HG03097 (cell line): ENCODE measurements around the gene ADAT3.

Experiments used
- ATAC-seq: cut with Tn5 transposase; IDR thresholded peaks from one replicate; pipeline ENCODE4 v1.9.1; 2021; ENCODE audit not compliant: unreplicated experiment, low FRiP score

ADAT3 gene

DNA sequence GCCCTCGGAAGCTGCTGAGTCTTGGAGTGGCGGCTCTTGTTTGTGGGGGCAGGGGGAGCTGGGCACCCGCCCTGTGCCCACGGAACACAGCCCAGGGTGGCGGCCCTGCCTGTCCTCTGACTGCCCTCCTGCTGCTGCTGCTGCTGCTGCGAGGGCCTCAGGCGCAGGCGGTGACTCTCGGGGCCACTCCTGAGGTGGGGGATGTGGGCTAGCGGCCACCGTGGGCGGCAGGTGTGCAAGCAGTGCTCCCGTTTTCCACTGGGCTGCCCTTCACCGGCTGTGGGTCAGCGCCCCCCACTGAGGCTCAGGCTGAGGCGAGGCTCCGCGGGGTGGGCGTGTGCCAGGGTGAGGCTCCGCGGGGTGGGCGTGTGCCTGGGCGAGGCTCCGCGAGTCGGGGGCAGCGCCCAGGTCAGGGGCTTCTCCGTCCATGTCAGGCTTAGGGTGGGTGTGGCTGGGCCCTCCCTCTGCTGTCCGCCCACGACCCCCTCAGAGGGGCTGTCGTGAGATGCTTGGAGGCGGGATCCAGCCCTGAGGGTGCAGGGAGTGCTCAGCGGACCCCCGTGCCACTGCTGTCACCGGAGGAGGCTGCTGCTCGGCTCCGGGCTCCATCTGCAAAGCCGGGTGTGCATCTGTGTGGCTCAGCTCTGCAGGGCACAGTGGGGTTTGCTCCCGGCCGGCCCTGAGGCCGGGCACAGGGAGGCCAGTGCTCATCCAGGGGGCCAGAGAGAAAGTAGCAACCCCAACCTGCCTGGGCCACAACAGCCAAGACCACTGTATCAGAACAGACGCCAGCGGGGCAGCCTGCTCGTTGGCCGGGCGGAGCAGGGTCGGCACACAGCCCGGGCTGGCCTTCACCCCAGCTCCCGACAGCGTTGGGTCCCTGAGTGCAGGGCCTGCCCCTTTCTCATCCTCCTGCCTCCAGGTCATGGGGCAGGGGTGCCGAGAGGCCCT is 50.2 kb downstream of the ADAT3 start:
- no peak for ATAC-seq

DNA sequence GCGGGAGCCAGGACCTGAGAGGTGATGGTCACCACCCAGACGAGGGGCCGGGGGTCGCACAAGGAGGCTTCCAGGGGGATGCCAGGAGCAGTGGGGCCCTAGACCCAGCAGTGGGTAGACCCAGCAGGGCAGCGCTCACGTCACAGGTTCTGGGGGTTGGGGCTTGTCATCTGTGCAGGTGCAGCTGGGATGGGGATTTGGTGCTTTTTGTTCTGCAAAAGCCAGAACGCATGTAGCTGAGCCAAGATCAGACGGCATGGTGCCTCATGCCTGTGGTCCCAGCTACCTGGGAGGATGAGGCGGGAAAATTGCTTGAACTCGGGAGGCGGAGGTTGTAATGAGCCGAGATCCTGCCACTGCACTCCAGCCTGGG is 50.9 kb downstream of the ADAT3 start:
- ATAC-seq, result no peak

DNA sequence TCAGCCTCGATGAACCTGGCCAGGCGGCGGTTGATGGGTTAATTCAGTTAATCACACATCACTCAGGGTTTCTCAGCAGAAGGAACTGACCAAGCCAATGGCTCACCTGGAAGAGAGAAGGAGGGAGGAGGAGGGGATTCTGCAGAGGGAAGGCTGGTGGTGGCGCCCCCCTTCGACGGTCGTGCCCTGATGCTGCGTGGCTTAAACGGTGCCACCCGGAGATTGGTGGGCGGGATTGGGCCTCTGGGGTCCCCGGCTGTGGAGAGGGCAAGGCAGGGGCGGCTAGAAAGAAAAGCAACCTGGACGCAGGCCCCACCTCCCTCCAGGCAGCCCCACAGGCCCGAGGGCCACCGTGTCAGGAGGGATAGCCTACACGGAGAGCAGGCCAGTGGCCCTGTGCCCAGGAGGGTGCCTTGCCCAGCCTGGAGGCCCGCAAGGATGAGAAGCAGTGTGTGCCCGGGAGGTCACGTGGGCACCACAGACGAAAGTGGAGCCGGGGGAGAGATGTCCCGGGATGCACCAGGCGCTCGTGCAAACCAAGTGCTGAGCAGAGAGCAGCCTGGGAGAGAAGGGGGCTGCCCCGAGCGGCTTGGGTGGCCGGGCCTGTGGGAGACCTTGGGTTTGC is 51.8 kb downstream of the ADAT3 start:
- no peak for ATAC-seq

DNA sequence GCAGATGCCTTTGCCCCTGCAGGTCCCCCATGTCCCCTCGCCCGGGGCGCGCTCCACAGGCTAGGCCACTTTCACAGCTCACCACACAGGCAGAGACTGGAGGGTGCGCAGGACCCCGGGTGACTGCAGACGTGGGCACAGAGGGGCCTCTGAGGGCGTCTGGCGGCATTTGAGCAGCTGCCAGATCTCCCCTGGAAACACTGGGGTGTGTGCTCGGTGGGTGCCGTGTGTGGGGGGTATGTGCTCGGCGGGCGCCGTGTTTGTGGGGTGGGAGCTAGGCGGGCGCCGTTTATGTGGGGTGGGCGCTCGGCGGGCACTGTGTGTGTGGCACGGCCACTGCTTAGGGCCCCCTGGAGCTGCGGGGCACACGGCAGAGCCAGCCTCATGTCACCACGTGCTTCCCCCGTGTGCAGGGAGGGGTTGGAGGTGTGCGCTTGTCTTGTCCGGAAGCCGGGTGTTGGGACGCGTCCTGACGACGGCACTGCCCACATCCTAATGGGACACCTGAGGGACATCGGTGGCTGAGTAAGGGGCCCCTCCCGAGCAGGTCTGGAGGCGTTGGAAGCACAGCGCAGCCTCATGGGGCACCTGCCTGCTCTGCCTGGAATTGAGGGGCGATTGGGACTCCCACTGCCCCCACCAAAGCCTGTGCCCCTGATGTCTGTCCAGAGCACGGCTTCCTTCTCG is 52.5 kb downstream of the ADAT3 start:
- no peak for ATAC-seq

DNA sequence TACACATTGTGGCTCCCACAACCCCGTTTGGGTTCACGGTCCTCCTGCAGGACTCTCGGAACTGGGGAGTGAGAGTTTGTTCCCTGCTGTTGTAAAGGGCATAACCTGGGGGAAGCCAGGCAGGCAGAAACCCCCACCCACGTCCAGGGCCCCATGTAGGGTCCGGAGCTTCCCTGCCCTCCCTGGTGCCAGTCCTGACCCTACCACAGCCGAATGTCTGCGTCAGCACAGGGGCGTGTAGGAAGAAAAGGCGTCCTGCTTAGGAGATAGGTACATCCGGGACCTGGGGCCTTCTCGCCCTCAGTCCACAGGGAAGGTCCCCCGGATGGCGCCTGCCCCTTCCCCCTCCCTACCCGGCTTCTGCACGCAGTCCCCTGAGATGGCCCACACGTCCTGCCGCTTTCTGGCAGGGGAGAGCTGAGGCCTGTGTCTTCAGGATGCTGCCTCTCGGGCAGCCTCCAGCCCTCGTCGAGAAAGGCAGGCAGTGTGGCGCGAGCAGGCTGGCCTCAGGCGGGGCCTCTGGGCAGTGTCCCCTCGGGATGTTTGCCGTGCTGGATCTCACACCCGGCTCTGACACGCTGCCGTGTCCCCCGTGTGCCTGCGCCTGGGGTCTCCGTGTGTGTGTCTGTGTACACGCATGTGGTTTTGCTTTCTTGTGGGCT is 54.9 kb downstream of the ADAT3 start:
- ATAC-seq, result no peak

DNA sequence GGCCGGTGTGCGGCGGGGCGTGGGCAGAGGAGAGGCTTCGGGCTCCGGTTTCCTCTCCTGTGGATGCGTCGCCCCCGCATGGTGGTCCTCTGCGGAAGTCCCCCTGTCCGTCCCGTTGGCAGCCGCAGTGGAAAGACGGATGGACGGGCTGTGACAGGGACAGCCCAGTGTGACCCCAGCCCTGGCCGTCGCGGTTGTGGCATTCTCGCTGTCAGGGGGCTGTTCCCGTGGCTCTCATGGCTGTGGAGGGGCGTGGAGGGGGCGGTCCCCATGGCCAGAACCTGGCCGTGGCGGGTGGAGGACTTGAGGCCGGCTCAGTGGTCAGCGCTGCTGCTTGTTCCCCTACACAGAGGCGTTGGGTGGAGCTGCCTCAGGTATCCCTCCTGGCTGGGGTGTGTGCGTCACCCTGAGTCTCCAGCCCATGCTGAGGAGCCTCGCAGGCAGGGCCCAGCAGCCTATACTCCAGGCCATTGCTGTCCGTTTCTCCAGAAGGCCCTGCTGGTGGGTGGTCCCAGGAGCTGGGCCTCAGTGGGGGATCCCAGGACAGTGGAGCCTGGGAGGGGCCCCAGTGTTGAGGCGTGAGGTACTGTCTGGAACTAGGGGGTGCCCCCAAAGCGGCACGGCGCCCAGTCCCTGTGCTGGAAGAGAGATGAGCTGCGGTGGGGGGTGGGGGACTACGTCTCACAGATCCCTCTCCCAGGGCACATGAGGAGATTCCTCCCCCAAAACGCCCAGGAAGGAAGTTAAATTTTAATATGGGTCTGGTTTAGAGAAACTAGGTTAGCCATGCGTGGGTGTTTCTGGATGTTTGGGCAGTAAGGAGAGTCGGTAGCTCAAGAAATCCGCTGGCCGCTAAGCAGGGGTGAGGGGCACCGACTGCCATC is 56.0 kb downstream of the ADAT3 start:
- no peak for ATAC-seq

DNA sequence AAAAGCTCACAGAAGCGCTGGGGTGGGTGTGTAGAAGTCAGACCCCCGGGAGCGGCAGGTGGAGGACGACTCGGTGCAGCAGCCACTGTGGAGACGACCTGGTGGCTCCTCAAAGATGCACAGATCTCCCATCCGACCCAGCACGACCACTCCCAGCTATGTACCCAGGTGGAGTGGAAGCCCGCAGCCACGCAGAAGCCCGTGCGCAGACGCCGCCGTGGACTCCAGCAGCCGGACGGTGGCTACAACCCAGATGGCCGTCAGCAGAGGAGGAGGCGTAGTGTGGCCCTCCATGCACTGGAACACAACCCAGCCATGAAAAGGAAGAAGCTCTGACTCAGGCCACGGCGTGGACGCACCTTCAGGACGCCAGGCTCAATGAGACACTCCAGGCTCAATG is 57.5 kb downstream of the ADAT3 start:
- no peak for ATAC-seq
